Neural progenitor cell (in vitro differentiated cells): Measurements from ENCODE around the gene KLK12. TPM values are rescaled to one million over a fixed set of nuclear protein-coding genes. Genes with fewer than 3 reads are reported as not detected.

Experiments
- DNase-seq: peaks from one replicate; pipeline ENCODE4 v3.0.0-alpha.2; 2016; ENCODE audit warnings: low spot score
- H2AFZ ChIP-seq: fragments of 200-600 bp; sonication (generic); replicated peaks from 2 replicates; pipeline ENCODE4 v1.6.1; 2016; ENCODE audit warnings: antibody characterized with exemption
- H3F3A ChIP-seq: fragments of 200-600 bp; sonication (generic); 2 replicates; pipeline ENCODE4 v1.6.1; 2016; ENCODE audit warnings: antibody characterized with exemption, low read depth
- H3K27ac ChIP-seq: fragments of 200-600 bp; sonication (generic); 2 replicates; pipeline ENCODE4 v1.5.1; 2016; ENCODE audit warnings: mild to moderate bottlenecking
- H3K27me3 ChIP-seq: fragments of 200-600 bp; sonication (generic); 2 replicates; pipeline ENCODE4 v1.6.1; 2016; ENCODE audit warnings: mild to moderate bottlenecking, moderate library complexity
- H3K36me3 ChIP-seq: fragments of 200-600 bp; sonication (generic); 2 replicates; pipeline ENCODE4 v1.5.1; 2016
- H3K4me1 ChIP-seq: fragments of 200-600 bp; sonication (generic); 2 replicates; pipeline ENCODE4 v1.6.1; 2016; ENCODE audit warnings: mixed run types
- H3K4me2 ChIP-seq: fragments of 200-600 bp; sonication (generic); 2 replicates; pipeline ENCODE4 v1.6.1; 2016
- H3K4me3 ChIP-seq: fragments of 200-600 bp; sonication (generic); 2 replicates; pipeline ENCODE4 v1.5.1; 2016
- H3K79me2 ChIP-seq: fragments of 200-600 bp; sonication (generic); 2 replicates; pipeline ENCODE4 v1.6.1; 2016; ENCODE audit warnings: low read depth
- H3K9ac ChIP-seq: fragments of 200-600 bp; sonication (generic); 2 replicates; pipeline ENCODE4 v1.6.1; 2016
- H3K9me3 ChIP-seq: fragments of 200-600 bp; sonication (generic); 2 replicates; pipeline ENCODE4 v1.5.1; 2016; ENCODE audit warnings: low read depth
- H4K20me1 ChIP-seq: fragments of 200-600 bp; sonication (generic); 2 replicates; pipeline ENCODE4 v1.6.1; 2016; ENCODE audit warnings: low read depth
- H3K27ac Mint-ChIP-seq: 3 replicates; pipeline ENCODE4 v1.8.0; 2021; ENCODE audit warnings: mixed read lengths
- H3K27me3 Mint-ChIP-seq: 2 replicates; pipeline ENCODE4 v1.8.0; 2022; ENCODE audit warnings: low read depth, mild to moderate bottlenecking, inconsistent platforms, moderate library complexity, mixed read lengths; ENCODE audit not compliant: insufficient read depth
- H3K36me3 Mint-ChIP-seq: 3 replicates; pipeline ENCODE4 v1.8.0; 2021; ENCODE audit warnings: mixed read lengths
- H3K4me1 Mint-ChIP-seq: 3 replicates; pipeline ENCODE4 v1.8.0; 2021; ENCODE audit warnings: mixed read lengths
- H3K4me3 Mint-ChIP-seq: 3 replicates; pipeline ENCODE4 v1.8.0; 2021; ENCODE audit warnings: mild to moderate bottlenecking, moderate library complexity, mixed read lengths
- H3K9me3 Mint-ChIP-seq: 3 replicates; pipeline ENCODE4 v1.8.0; 2020; ENCODE audit warnings: mixed read lengths
- EZH2 ChIP-seq: fragments of 200-600 bp; sonication (generic); IDR thresholded peaks from 2 replicates; pipeline ENCODE4 v1.6.1; 2017; ENCODE audit warnings: antibody characterized with exemption, mild to moderate bottlenecking, moderate library complexity
- EZH2phosphoT487 ChIP-seq: fragments of 200-600 bp; sonication (generic); IDR thresholded peaks from 2 replicates; pipeline ENCODE4 v1.6.1; 2017; ENCODE audit warnings: antibody characterized with exemption
- total RNA-seq: library from RNA; depleted of rRNA; stranded (reverse); fragments of >200 nt; gene quantifications from 2 replicates; pipeline ENCODE4 v1.2.3, GENCODE V29; 2015; ENCODE audit warnings: low replicate concordance
- TF ChIP-seq, protein P1 (sequence below): fragments of 200-600 bp; sonication (generic); IDR thresholded peaks from 2 replicates; pipeline ENCODE4 v1.5.1; 2017; ENCODE audit warnings: antibody characterized with exemption, mild to moderate bottlenecking

The KLK12 gene
- total RNA-seq, 1 donor from 2014 or later = not detected

DNA sequence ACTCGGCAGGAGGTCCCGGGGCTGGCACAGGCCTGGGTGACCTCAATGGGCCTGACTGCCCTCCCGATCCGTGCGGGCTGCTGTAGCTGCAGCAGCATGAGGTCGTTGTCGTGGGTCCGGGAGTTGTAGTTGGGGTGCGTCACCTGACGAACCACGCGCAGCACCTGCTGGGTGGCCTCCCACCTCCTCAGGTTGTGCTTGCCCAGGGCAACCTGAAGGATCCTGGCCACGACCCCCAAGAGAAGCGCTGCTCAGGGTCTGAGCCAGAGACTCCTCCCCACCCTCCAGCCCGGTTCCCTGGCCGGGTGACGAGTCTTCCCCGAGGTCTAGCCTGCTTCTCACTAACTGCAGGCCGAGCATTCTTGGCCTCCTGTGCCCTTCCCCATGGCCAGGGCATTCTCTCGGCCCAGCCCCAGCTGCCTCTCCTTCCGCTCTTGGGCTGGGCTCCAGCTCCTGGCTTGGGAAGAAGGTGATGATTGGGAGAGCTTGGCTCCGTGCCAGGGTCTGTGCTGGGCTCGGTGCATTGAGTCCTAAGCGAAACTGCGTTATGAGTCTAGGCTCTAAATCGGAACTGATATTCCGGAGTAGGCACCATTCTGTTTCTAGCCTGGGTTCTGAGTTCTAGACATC is 44.8 kb upstream of the KLK12 start:
- TF ChIP-seq, protein P1, sequence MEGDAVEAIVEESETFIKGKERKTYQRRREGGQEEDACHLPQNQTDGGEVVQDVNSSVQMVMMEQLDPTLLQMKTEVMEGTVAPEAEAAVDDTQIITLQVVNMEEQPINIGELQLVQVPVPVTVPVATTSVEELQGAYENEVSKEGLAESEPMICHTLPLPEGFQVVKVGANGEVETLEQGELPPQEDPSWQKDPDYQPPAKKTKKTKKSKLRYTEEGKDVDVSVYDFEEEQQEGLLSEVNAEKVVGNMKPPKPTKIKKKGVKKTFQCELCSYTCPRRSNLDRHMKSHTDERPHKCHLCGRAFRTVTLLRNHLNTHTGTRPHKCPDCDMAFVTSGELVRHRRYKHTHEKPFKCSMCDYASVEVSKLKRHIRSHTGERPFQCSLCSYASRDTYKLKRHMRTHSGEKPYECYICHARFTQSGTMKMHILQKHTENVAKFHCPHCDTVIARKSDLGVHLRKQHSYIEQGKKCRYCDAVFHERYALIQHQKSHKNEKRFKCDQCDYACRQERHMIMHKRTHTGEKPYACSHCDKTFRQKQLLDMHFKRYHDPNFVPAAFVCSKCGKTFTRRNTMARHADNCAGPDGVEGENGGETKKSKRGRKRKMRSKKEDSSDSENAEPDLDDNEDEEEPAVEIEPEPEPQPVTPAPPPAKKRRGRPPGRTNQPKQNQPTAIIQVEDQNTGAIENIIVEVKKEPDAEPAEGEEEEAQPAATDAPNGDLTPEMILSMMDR = no peak
- TF ChIP-seq EZH2 = no peak
- TF ChIP-seq EZH2phosphoT487 = no peak
- no peak overlapping the region for H2AFZ ChIP-seq
- H3K36me3 Mint-ChIP-seq = no peaks in the 10 kb centered on the region
- H3K4me2 ChIP-seq = no peak overlapping the region
- no peak overlapping the region for H3K4me3 ChIP-seq
- no peaks in the 10 kb centered on the region for H3K79me2 ChIP-seq
- no peaks in the 10 kb centered on the region for H3K9me3 Mint-ChIP-seq
- H3F3A ChIP-seq = no peaks in the 10 kb centered on the region
- peaks cover 7% of the 10 kb centered on the region for H3K4me1 Mint-ChIP-seq
- H3K9ac ChIP-seq = no peak overlapping the region
- no peaks in the 10 kb centered on the region for H3K4me1 ChIP-seq
- no peak overlapping the region for H3K4me3 Mint-ChIP-seq
- H3K27me3 Mint-ChIP-seq = peaks cover 6% of the 10 kb centered on the region
- no peaks in the 10 kb centered on the region for H4K20me1 ChIP-seq
- no peaks in the 10 kb centered on the region for H3K36me3 ChIP-seq
- H3K27ac ChIP-seq = no peak overlapping the region
- no peaks in the 10 kb centered on the region for H3K9me3 ChIP-seq
- no peaks in the 10 kb centered on the region for H3K27me3 ChIP-seq
- DNase-seq = no peak
- H3K27ac Mint-ChIP-seq = no peak overlapping the region

DNA sequence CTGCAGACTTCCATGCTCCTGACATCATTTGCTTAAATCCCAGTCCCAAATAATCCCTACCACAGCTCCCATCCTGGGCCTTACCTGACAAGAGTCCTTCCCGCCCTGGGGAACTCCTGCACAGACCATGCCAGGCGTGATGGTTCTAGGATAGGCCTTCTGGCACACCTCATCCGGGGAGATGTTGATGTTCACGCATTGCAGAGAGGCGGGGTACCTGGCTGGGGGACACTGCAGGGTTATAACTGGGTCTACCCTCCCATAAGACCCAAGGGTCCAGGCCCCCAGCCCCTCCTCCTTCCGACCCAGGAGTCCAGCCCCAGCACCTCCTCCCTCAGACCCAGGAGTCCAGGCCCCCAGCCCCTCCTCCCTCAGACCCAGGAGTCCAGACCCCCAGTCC is 43.9 kb upstream of the KLK12 start:
- Histone ChIP-seq H3K4me3 (no peak overlapping the region), H3K9me3 (no peaks in the 10 kb centered on the region), H3K36me3 (no peaks in the 10 kb centered on the region), H3K27ac (no peak overlapping the region), H3K4me1 (no peaks in the 10 kb centered on the region), H3K79me2 (no peaks in the 10 kb centered on the region), H3K9ac (no peak overlapping the region), H2AFZ (no peak overlapping the region), H3F3A (no peaks in the 10 kb centered on the region), H3K4me2 (no peak overlapping the region), H3K27me3 (no peaks in the 10 kb centered on the region), H4K20me1 (no peaks in the 10 kb centered on the region)
- Mint-ChIP-seq H3K9me3 (peaks cover 4% of the 10 kb centered on the region), H3K27ac (no peak overlapping the region), H3K4me1 (peaks cover 7% of the 10 kb centered on the region), H3K4me3 (no peak overlapping the region), H3K27me3 (peaks cover 5% of the 10 kb centered on the region), H3K36me3 (no peaks in the 10 kb centered on the region)
- TF ChIP-seq, protein P1 = no peak
- TF ChIP-seq EZH2 (no peak), EZH2phosphoT487 (no peak)
- DNase-seq = no peak

GRCh38 chr19:51078104-51078503 is 43.3 kb upstream of the KLK12 start:
- DNase-seq = no peak
- TF ChIP-seq EZH2 (no peak), EZH2phosphoT487 (no peak)
- TF ChIP-seq, protein P1 = no peak
- H3K4me3 Mint-ChIP-seq = no peak overlapping the region
- peaks cover 2% of the 10 kb centered on the region for H3K27me3 Mint-ChIP-seq
- H3K79me2 ChIP-seq = no peaks in the 10 kb centered on the region
- H2AFZ ChIP-seq = no peak overlapping the region
- no peak overlapping the region for H3K4me3 ChIP-seq
- no peaks in the 10 kb centered on the region for H3F3A ChIP-seq
- H4K20me1 ChIP-seq = no peaks in the 10 kb centered on the region
- no peaks in the 10 kb centered on the region for H3K4me1 ChIP-seq
- no peaks in the 10 kb centered on the region for H3K36me3 Mint-ChIP-seq
- no peak overlapping the region for H3K27ac ChIP-seq
- H3K4me2 ChIP-seq = no peak overlapping the region
- H3K27me3 ChIP-seq = no peaks in the 10 kb centered on the region
- H3K9me3 Mint-ChIP-seq = peaks cover 10% of the 10 kb centered on the region
- H3K9me3 ChIP-seq = no peaks in the 10 kb centered on the region
- no peak overlapping the region for H3K9ac ChIP-seq
- no peaks in the 10 kb centered on the region for H3K36me3 ChIP-seq
- H3K4me1 Mint-ChIP-seq = peaks cover 7% of the 10 kb centered on the region
- no peak overlapping the region for H3K27ac Mint-ChIP-seq
